GM12872 (cell line): ENCODE data around the gene PDAP1.

Experiments used
- TF ChIP-seq, protein P1 (sequence below): IDR thresholded peaks from 3 replicates; pipeline ENCODE4 v1.5.1; 2011; ENCODE audit warnings: low read depth, mild to moderate bottlenecking, low read length, moderate library complexity; ENCODE audit not compliant: insufficient read depth

Gene PDAP1

DNA sequence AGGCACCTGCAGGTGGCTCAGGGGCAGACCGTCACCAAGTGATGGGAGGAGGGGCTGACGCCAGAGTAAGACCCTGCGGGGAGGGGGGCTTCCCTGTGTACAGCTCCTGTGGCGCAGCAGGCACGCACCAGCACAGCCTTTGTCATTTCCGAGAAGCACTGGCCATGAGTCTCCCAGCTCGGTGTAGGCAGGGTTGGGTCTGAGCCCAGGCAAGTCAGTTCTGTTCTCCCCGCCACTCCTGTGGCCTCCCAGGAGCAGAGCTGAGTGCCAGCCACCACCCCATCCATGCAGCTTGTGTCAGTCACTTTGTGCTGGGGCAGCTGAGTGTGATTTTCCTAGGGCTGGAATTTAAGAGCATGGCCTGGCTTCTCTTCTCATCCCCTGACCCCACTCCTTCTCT lies 43.5 kb upstream of the PDAP1 start:
- TF ChIP-seq, protein P1, sequence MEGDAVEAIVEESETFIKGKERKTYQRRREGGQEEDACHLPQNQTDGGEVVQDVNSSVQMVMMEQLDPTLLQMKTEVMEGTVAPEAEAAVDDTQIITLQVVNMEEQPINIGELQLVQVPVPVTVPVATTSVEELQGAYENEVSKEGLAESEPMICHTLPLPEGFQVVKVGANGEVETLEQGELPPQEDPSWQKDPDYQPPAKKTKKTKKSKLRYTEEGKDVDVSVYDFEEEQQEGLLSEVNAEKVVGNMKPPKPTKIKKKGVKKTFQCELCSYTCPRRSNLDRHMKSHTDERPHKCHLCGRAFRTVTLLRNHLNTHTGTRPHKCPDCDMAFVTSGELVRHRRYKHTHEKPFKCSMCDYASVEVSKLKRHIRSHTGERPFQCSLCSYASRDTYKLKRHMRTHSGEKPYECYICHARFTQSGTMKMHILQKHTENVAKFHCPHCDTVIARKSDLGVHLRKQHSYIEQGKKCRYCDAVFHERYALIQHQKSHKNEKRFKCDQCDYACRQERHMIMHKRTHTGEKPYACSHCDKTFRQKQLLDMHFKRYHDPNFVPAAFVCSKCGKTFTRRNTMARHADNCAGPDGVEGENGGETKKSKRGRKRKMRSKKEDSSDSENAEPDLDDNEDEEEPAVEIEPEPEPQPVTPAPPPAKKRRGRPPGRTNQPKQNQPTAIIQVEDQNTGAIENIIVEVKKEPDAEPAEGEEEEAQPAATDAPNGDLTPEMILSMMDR = no peak

DNA sequence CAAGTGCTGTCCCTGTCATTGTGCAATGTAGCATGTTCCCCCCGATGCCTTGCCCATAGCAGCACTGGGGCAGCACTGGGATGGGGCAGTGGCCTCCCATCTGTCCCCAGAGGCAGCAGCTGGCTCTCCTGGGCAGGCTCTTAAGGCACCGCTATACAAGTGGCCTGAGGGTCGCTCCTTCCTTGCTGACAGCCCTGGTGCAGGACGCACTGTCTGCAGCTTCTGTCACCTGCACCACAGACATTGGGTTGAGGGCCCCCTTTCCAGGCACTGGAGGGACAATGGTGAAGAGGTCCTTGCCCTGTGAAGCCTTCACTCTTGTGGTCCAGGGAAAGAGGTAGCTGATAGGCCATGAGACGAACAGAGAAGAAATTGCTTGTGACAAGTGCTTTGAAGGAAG lies 40.9 kb upstream of the PDAP1 start:
- TF ChIP-seq, protein P1 = no peak

DNA sequence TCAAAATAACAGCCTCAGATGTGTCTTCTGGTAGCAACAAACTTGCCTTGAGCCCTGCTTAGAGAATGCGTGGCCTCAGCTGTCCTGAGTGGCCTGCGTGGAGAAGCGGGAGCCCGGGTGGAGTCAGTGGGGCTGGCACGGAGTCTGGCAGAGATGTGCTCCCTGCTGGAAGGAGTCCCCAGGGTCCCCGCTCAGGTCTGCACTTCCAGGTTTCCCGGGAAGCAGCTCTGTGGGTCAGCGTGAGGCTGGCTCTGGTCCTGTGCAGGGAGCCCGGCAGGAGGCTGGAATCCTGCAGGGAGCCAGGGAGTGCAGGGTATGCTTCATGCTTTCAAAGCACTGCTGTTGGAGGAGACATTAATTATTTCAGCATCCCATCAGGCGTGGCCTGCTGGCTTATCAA lies 40.5 kb upstream of the PDAP1 start:
- TF ChIP-seq, protein P1 = no peak

DNA sequence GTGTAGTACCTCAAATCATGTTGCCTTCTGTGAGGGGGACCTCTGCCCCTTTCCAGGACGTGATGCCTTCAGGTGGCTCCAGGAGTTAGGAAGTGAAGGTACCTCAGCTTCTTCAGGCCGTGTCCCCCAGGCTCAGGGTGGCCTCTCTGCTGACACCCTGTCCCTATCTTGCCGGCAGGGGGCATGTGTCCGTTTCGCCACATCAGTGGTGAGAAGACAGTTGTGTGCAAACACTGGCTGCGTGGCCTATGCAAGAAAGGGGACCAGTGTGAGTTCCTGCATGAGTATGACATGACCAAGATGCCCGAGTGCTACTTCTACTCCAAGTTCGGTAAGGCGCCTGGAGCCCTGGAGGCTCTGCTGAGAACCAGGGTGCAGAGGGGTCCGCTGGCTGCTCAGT lies 39.5 kb upstream of the PDAP1 start:
- TF ChIP-seq, protein P1 = no peak

DNA sequence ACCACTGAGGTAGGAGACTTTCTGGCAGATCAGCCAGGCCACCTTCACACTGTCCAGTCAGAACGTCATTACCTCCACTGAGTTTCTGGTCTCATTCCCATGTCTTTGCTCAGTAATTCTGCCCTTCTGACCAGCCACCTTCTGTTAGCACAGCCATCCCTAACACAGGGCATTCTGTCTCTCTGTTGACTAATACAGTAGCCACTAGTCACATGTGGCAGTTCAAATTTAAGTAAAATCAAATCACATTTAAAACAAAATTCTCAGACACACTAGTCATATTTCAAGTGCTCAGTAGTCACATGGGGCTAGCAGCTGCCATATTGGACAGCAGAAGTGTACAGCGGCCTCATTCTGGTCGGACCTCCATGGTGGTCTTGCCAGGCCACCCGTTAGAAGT lies 37.7 kb upstream of the PDAP1 start:
- TF ChIP-seq, protein P1 = no peak

DNA sequence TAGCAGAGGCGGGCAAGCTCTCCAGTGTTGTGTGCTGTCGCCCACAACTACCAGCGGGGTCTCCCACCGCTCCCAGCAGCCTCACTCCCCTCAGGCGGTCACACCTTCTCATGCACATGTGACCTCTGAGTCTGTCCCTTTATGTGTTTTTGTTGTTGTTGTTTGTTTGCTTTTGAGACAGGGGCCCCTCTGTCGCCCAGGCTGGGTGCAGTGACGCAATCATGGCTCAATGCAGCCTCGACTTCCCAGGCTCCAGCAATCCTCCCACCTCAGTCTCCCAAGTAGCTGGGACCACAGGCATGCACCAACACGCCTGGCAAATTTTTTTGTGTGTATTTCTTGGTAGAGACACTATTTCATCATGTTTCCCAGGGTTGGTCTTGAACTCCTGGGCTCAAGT lies 31.8 kb upstream of the PDAP1 start:
- TF ChIP-seq, protein P1 = no peak

DNA sequence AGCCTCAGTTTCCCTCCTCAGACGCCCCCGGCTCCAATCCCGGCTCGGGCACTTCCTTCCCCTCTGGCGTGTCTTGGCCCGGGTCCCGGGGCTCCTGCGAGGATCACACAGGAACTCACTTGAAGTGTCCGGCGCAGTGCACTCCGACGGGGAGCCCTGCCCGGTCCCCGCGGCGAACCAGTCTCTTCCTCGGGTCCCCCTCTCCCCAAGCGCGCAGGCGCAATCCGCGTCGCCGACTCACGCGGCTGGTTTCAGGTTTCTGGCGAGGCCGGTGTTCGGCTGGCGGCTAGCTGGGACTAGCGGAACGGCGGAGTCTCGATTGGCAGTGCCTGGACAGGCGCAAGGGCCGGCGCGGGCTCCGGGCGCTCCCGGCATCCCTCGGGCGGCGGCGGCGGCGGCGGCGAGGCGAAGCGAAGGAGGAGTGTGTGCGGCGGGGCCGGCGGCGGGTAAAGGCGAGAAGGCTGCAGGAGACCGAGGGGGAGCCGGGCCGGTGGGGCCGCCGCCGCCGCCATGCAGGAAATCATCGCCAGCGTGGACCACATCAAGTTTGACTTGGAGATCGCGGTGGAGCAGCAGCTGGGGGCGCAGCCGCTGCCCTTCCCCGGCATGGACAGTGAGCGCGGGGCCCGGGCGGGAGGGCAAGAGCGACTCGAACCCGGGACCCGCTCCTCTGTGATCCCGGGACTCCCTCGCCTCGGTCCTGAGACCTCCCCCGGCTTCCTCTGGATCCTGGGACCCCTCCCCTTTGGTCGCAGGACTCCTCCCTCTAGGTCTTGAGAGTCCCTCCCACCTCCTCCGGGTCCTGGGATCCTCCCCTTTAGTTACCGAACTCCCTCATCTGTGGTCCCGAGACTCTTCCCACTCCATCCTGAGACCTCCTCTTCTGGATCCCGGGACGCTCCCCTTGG lies 30.4 kb upstream of the PDAP1 start, which contains the start of the genes CPSF4 and PTCD1:
CPSF4 (plus strand) TSS at position 371 of the 908 bp plus-strand sequence; CDS start at position 511, 140 bp downstream.
PTCD1 (minus strand) TSS at position 226 of the 908 bp plus-strand sequence. CDS start 3,556 bp downstream, outside the sequence.
- TF ChIP-seq, protein P1 = no peak
